BLaER1 treated with 17β-estradiol and CSF1 and Interleukin-3, amounts not matched to agents 10 nM and 100 nM (cell line): Measurements from ENCODE around the gene SRRD.
A peak's percentile ranks its signal among the peaks of the same experiment; 100 is the strongest.

Source experiments
- H3K27ac ChIP-seq, 11 experiments: shearing (Covaris generic); formaldehyde crosslinking; 2 replicates each; pipeline ENCODE4 v1.8.1; 2022
- H3K27me3 ChIP-seq, 11 experiments: shearing (Covaris generic); formaldehyde crosslinking; 2 replicates each; pipeline ENCODE4 v1.8.1; 2022
- H3K36me3 ChIP-seq, 11 experiments: shearing (Covaris generic); formaldehyde crosslinking; 2 replicates each; pipeline ENCODE4 v1.8.1; 2022
- H3K4me1 ChIP-seq, 10 experiments: shearing (Covaris generic); formaldehyde crosslinking; 2 replicates each; pipeline ENCODE4 v1.8.1; 2022
- H3K4me2 ChIP-seq, 11 experiments: shearing (Covaris generic); formaldehyde crosslinking; 2 replicates each; pipeline ENCODE4 v1.8.1; 2022
- H3K4me3 ChIP-seq, 10 experiments: shearing (Covaris generic); formaldehyde crosslinking; 2 replicates each; pipeline ENCODE4 v1.8.1; 2022
- H3K9ac ChIP-seq, 11 experiments: shearing (Covaris generic); formaldehyde crosslinking; 2 replicates each; pipeline ENCODE4 v1.8.1; 2022
- H3K9me3 ChIP-seq, 11 experiments: shearing (Covaris generic); formaldehyde crosslinking; replicated peaks in 1 of 11; 2 replicates each; pipeline ENCODE4 v1.8.1; 2022
- H4K20me1 ChIP-seq, 11 experiments: shearing (Covaris generic); formaldehyde crosslinking; 2 replicates each; pipeline ENCODE4 v1.8.1; 2022
- Cebpa-rat ChIP-seq, 11 experiments: shearing (Covaris generic); IDR thresholded peaks; 2 replicates each; pipeline ENCODE4 v1.8.1; 2022

The SRRD gene

GRCh38 chr22:26534171-26534855 lies 50.6 kb downstream of the SRRD start:
- no peaks in the 10 kb centered on the region for H3K9me3 ChIP-seq
- H3K27ac ChIP-seq = peak overlapping the region; percentile 22 to 84 (median 77); a peak in 19 of 22 replicates
- no peak overlapping the region; a peak in 1 of 20 replicates for H3K4me3 ChIP-seq
- peak overlapping the region in 8 of 11 experiments; percentile 17 to 76 (median 64); a peak in 11 of 22 replicates for H3K9ac ChIP-seq
- peaks cover 71 to 91% (median 78%) of the 10 kb centered on the region in 11 experiments for H3K36me3 ChIP-seq
- H3K4me2 ChIP-seq = peak overlapping the region; percentile 61 to 89 (median 76)
- peaks cover 32 to 46% (median 34%) of the 10 kb centered on the region in 10 experiments for H3K4me1 ChIP-seq
- no peak for TF ChIP-seq Cebpa-rat (IDR thresholded peaks at IDR 0.05)
- no peaks in the 10 kb centered on the region for H3K27me3 ChIP-seq
- peaks cover 0 to 4% (median 0%) of the 10 kb centered on the region in 11 experiments; a peak in 1 of 22 replicates for H4K20me1 ChIP-seq

DNA sequence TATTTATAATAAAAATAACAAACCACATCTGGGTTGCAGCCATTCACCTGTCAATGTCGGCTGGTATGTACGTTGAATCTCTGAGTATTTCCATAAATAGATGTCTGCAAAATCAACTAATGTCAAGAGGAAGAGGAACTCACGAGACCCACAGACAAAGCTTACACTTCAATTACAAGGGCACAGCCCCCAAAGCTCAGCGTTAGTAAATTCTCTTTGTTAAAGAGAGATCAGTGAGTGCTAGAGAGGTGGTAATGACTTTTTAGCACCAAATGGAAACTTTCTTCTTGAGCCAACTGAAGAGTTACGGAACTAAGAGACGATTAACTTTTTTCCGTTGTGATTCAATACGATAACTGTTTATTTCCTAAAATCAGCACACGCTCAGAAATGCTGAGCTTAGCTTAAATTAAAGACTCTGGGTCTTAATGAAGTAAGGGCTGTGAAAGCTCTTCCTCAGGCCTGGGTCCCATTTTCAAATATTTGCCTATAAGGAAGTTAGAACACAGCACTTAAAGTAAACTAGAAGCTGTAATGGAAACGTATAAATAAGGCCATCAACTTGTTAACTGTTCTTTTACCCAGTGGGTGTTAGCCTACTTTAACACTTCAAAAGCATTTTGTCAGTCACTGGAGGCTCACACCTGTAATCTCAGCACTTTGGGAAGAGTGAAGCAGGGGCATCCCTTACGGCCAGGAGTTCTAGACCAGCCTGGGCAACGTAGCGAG lies 51.4 kb downstream of the SRRD start:
- H3K4me2 ChIP-seq = peak overlapping the region; percentile 61 to 89 (median 76)
- H3K27me3 ChIP-seq = no peaks in the 10 kb centered on the region
- peak overlapping the region; percentile 22 to 76 (median 69) for H3K9ac ChIP-seq
- H3K36me3 ChIP-seq = peaks cover 69 to 91% (median 78%) of the 10 kb centered on the region in 11 experiments
- H3K4me3 ChIP-seq = peak overlapping the region in 4 of 10 experiments; percentile 6 to 43 (median 20); a peak in 5 of 20 replicates
- peaks cover 30 to 53% (median 34%) of the 10 kb centered on the region in 10 experiments for H3K4me1 ChIP-seq
- H3K9me3 ChIP-seq = no peaks in the 10 kb centered on the region
- peaks cover 0 to 5% (median 0%) of the 10 kb centered on the region in 11 experiments; a peak in 1 of 22 replicates for H4K20me1 ChIP-seq
- peak overlapping the region; percentile 66 to 84 (median 77) for H3K27ac ChIP-seq
- no peak for TF ChIP-seq Cebpa-rat (IDR thresholded peaks at IDR 0.05)

- H4K20me1 ChIP-seq = peaks cover 0 to 8% (median 0%) of the 10 kb centered on the region in 11 experiments; a peak in 1 of 22 replicates
- peak overlapping the region; percentile 66 to 84 (median 77) for H3K27ac ChIP-seq
- TF ChIP-seq Cebpa-rat (IDR thresholded peaks at IDR 0.05) = no peak
- peaks cover 69 to 91% (median 78%) of the 10 kb centered on the region in 11 experiments for H3K36me3 ChIP-seq
- H3K27me3 ChIP-seq = no peaks in the 10 kb centered on the region
- peak overlapping the region in 1 of 10 experiments; percentile 28; a peak in 2 of 20 replicates for H3K4me3 ChIP-seq
- H3K9ac ChIP-seq = peak overlapping the region; percentile 22 to 76 (median 69); a peak in 18 of 22 replicates
- peak overlapping the region; percentile 61 to 89 (median 76) for H3K4me2 ChIP-seq
- no peaks in the 10 kb centered on the region for H3K9me3 ChIP-seq
- H3K4me1 ChIP-seq = peaks cover 33 to 59% (median 39%) of the 10 kb centered on the region in 10 experiments
Measured at GRCh38 chr22:26535603-26535908, 51.9 kb downstream of the SRRD start.

DNA sequence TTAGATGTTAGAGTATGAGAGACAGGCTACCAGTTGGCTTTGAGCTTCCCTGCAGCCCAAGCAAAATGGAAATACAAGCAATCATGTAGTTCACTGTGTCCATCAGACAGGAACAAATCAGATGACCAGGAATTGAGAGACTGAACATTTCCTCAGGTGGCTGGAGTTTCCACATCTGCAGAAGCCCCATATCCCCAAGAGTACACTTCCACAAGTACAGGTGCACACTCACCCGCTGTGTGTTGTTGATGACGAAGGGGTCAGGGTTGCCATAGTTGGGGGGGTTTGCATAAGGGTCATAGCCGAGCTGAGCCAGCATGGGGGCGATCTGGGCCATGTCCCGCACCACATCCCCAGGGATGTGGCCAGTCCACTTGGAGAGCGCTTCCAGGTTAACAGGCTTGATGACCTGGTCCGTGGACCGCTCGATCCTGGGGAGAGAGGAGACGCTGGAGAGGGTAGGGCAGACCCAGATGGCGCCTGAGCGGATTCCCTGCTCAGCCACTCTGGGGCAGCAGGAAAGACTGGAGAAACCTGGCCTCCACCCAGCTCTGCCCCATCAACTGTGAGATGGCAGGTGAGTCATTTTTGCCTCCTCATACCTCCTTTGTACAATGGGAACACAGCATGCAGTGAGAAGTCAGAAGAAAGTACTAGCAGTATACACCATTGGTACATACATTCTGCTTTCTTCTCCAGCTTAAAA lies 52.5 kb downstream of the SRRD start:
- Histone ChIP-seq H3K27ac (peak overlapping the region in 9 of 11 experiments; percentile 28 to 81 (median 74); a peak in 12 of 22 replicates), H3K4me2 (peak overlapping the region; percentile 61 to 89 (median 76)), H3K4me3 (no peak overlapping the region), H3K27me3 (no peaks in the 10 kb centered on the region), H3K4me1 (peaks cover 34 to 65% (median 46%) of the 10 kb centered on the region in 10 experiments), H3K36me3 (peaks cover 69 to 91% (median 78%) of the 10 kb centered on the region in 11 experiments), H3K9me3 (no peaks in the 10 kb centered on the region), H3K9ac (peak overlapping the region in 2 of 11 experiments; percentile 25 to 45; a peak in 2 of 22 replicates), H4K20me1 (peaks cover 0 to 14% (median 0%) of the 10 kb centered on the region in 11 experiments; a peak in 2 of 22 replicates)
- TF ChIP-seq Cebpa-rat (IDR thresholded peaks at IDR 0.05) = no peak

DNA sequence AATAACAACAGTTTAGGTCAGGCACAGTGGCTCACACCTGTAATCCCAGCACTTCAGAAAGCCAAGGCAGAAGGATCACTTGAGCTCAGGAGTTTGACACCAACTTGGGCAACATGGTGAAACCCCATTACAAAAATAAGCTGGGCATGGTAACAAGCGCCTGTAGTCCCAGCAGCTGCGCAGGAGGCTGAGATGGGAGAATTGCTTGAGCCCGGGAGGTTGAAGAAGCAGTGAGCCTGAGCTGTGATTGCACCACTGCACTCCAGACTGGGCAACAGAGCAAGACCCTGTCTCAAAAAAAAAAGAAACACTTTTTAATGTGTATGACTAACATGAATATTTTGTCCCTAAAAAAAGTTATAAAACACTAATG lies 53.1 kb downstream of the SRRD start:
- peak overlapping the region in 5 of 11 experiments; percentile 1 to 80 (median 74); a peak in 5 of 22 replicates for H3K27ac ChIP-seq

DNA sequence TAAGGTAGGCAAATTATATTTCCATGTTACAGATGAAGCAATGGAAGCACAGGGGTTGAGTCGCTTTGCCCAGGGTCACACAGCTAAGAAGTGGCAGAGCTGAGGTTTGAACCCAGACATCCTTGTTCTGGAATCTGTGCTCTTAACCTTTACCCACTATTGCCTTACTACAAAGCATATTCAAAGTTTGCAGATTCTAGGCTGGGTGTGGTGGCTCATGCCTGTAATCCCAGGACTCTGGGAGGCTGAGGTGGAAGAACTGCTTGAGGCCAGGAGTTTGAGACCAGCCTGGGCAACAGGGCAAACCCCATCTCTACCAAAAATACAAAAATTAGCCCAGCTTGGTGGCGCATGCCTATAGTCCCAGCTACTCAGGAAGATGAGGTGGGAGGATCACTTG lies 56.4 kb downstream of the SRRD start:
- H3K9me3 ChIP-seq = no peaks in the 10 kb centered on the region
- TF ChIP-seq Cebpa-rat (IDR thresholded peaks at IDR 0.05) = no peak
- H3K27ac ChIP-seq = peak overlapping the region in 7 of 11 experiments; percentile 11 to 78 (median 21); a peak in 9 of 22 replicates
- peaks cover 52 to 71% (median 62%) of the 10 kb centered on the region in 11 experiments for H3K36me3 ChIP-seq
- peaks cover 0 to 26% (median 0%) of the 10 kb centered on the region in 11 experiments; a peak in 4 of 22 replicates for H4K20me1 ChIP-seq
- H3K27me3 ChIP-seq = no peaks in the 10 kb centered on the region
- H3K4me1 ChIP-seq = peaks cover 63 to 84% (median 72%) of the 10 kb centered on the region in 10 experiments
- H3K4me2 ChIP-seq = peak overlapping the region in 9 of 11 experiments; percentile 18 to 80 (median 71); a peak in 16 of 22 replicates
- H3K4me3 ChIP-seq = no peak overlapping the region
- H3K9ac ChIP-seq = peak overlapping the region in 3 of 11 experiments; percentile 7 to 23 (median 16); a peak in 3 of 22 replicates

More for the DNA sequence above, 53.1 kb downstream of the SRRD start:
- Histone ChIP-seq H4K20me1 (peaks cover 0 to 18% (median 0%) of the 10 kb centered on the region in 11 experiments; a peak in 2 of 22 replicates), H3K27me3 (no peaks in the 10 kb centered on the region), H3K4me3 (no peak overlapping the region), H3K9me3 (no peaks in the 10 kb centered on the region), H3K9ac (no peak overlapping the region), H3K4me2 (peak overlapping the region in 9 of 11 experiments; percentile 61 to 89 (median 76); a peak in 13 of 22 replicates), H3K36me3 (peaks cover 69 to 91% (median 78%) of the 10 kb centered on the region in 11 experiments), H3K4me1 (peaks cover 40 to 70% (median 51%) of the 10 kb centered on the region in 10 experiments)
- no peak for TF ChIP-seq Cebpa-rat (IDR thresholded peaks at IDR 0.05)

DNA sequence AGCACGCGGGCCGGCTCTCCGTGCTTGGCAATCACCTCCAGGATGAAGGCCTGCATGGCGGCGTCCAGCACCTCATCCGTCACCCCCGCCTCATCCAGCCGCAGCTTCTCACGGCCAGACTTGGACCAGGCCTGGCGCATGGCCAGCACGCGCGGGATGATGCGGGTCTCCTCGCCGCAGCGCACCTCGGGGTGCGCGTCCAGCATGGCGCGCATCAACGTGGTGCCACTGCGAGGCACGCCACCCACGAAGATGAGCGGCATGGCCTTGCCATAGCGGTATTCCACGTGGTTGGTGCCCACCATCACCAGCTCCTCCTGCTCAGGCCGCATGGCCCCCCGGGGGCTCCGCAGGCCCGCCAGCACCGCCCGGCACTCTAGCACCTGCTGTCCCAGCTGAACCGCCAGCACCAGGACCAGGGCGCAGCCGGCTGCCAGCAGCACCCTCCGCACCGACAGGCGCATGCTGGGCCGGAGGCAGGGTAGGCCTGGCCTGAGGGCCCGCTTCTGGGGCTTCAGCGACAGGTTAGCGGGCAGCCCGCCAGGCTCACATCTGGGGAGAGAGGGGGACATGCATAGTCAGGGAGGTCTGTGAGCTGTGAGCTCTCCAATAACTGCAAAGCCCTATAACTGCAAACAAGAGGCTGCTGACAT lies 57.6 kb downstream of the SRRD start:
- Histone ChIP-seq H3K36me3 (peaks cover 47 to 70% (median 56%) of the 10 kb centered on the region in 11 experiments), H3K27me3 (no peaks in the 10 kb centered on the region), H3K9ac (peak overlapping the region in 2 of 11 experiments; percentile 7 to 17; a peak in 1 of 22 replicates), H3K9me3 (no peaks in the 10 kb centered on the region), H4K20me1 (peaks cover 0 to 28% (median 0%) of the 10 kb centered on the region in 11 experiments; a peak in 7 of 22 replicates), H3K4me1 (peaks cover 63 to 84% (median 72%) of the 10 kb centered on the region in 10 experiments), H3K27ac (peak overlapping the region in 9 of 11 experiments; percentile 21 to 78 (median 61); a peak in 11 of 22 replicates), H3K4me2 (peak overlapping the region; percentile 18 to 90 (median 79); a peak in 16 of 22 replicates), H3K4me3 (no peak overlapping the region)
- TF ChIP-seq Cebpa-rat (IDR thresholded peaks at IDR 0.05) = no peak
